Thyroid gland (tissue), 4 donors: Measurements from ENCODE around the gene IFITM1.

Source experiments
- CTCF ChIP-seq, 6 experiments: fragments of 200-600 bp in 3 of 6; fragments of 450-650 bp in 3 of 6; sonication (generic) in 3 of 6; IDR thresholded peaks; one replicate each; pipeline ENCODE4 v1.5.1; 2016 to 2019; ENCODE audit warnings: antibody characterized with exemption in 6 of 6, mild to moderate bottlenecking in 2 of 6, inconsistent platforms in 1 of 6, moderate library complexity in 1 of 6
- POLR2A ChIP-seq, 2 donors: fragments of 450-650 bp; IDR thresholded peaks; one replicate each; pipeline ENCODE4 v1.6.1; 2017; ENCODE audit warnings: antibody characterized with exemption in 2 of 2, mild to moderate bottlenecking in 2 of 2, moderate library complexity in 1 of 2

GRCh38 chr11:316031-316701, 2.3 kb downstream of the IFITM1 start:
- TF ChIP-seq CTCF (IDR thresholded peaks at IDR 0.05) (no peak), POLR2A (IDR thresholded peaks at IDR 0.05) (no peak)
